ENCODE measurements around the gene DLD.
"Not testable (repeated sequence)": the region's sequence is repeated elsewhere in the genome, so short reads cannot be mapped to it uniquely, and the experiment has no call there.

Gene DLD

GRCh38 chr7:107874605-107875446 lies 16.2 kb upstream of the DLD start:
- no peak for DNase-seq

GRCh38 chr7:107876916-107877315 lies 14.1 kb upstream of the DLD start:
- DNase-seq: no peak

GRCh38 chr7:107877731-107878382 lies 13.1 kb upstream of the DLD start:
- DNase-seq: no peak

- no peak for DNase-seq
Measured at GRCh38 chr7:107878636-107879035, 12.3 kb upstream of the DLD start.

GRCh38 chr7:107879400-107880035 lies 11.5 kb upstream of the DLD start:
- DNase-seq: no peak

GRCh38 chr7:107882766-107883165 lies 8.2 kb upstream of the DLD start:
- no peak for DNase-seq

- DNase-seq: no peak
Measured at GRCh38 chr7:107884066-107884818, 6.7 kb upstream of the DLD start.

- DNase-seq: not testable (repeated sequence)
Measured at GRCh38 chr7:107887827-107888226, 3.2 kb upstream of the DLD start.

- DNase-seq: no peak
Measured at GRCh38 chr7:107889992-107890391, 991 bp upstream of the DLD start.

GRCh38 chr7:107890493-107890961 lies 456 bp upstream of the DLD start:
- no peak for DNase-seq

- no peak for DNase-seq
Measured at GRCh38 chr7:107891636-107892366, 818 bp downstream of the DLD start.

- not testable (repeated sequence) for DNase-seq
Measured at GRCh38 chr7:107892367-107892741, 1.4 kb downstream of the DLD start.

GRCh38 chr7:107898997-107899594 lies 8.1 kb downstream of the DLD start:
- no peak for DNase-seq

- DNase-seq: no peak
Measured at GRCh38 chr7:107900496-107901015, 9.6 kb downstream of the DLD start.

GRCh38 chr7:107902381-107902780 lies 11.4 kb downstream of the DLD start:
- no peak for DNase-seq

GRCh38 chr7:107907790-107908189 lies 16.8 kb downstream of the DLD start:
- no peak for DNase-seq

- no peak for DNase-seq
Measured at GRCh38 chr7:107909445-107909844, 18.5 kb downstream of the DLD start.

GRCh38 chr7:107911981-107912380 lies 21.0 kb downstream of the DLD start:
- DNase-seq: no peak

- DNase-seq: no peak
Measured at GRCh38 chr7:107913851-107914250, 22.9 kb downstream of the DLD start.

GRCh38 chr7:107914831-107915230 lies 23.8 kb downstream of the DLD start:
- no peak for DNase-seq

GRCh38 chr7:107915541-107915940 lies 24.6 kb downstream of the DLD start:
- DNase-seq: no peak

Measured in cortex of kidney (tissue), 1 donor.